Fibroblast of villous mesenchyme (primary cell): ENCODE results near the gene RSPH1. TPM values are rescaled to one million over a fixed set of nuclear protein-coding genes. Genes with fewer than 3 reads are reported as not detected.

Experiments
- DNase-seq: peaks from one replicate; pipeline ENCODE4 v3.0.0-alpha.2; 2010; ENCODE audit warnings: low read depth
- H3K4me3 ChIP-seq: 2 replicates; pipeline ENCODE4 v1.5.1; 2011; ENCODE audit warnings: low read depth, mild to moderate bottlenecking, low read length
- CTCF ChIP-seq: IDR thresholded peaks from 2 replicates; pipeline ENCODE4 v1.5.1; 2012; ENCODE audit warnings: low read depth, mild to moderate bottlenecking, low read length; ENCODE audit not compliant: insufficient read depth
- total RNA-seq: library from RNA; depleted of rRNA; stranded (reverse); fragments of >200 nt; gene quantifications from 2 replicates; pipeline ENCODE4 v1.2.3, GENCODE V29; 2012

Gene RSPH1
- total RNA-seq, 1 donor: not detected

- TF ChIP-seq CTCF: no peak
- no peak for DNase-seq
Observed at GRCh38 chr21:42508371-42508770, 12.3 kb upstream of the RSPH1 start.

GRCh38 chr21:42507418-42507817 is 11.4 kb upstream of the RSPH1 start:
- DNase-seq: no peak
- no peak for TF ChIP-seq CTCF
- H3K4me3 ChIP-seq: no peak overlapping the region

More at GRCh38 chr21:42508371-42508770, 12.3 kb upstream of the RSPH1 start:
- H3K4me3 ChIP-seq: no peak overlapping the region

GRCh38 chr21:42505090-42505726 is 9.2 kb upstream of the RSPH1 start:
- no peak for TF ChIP-seq CTCF
- no peak overlapping the region for H3K4me3 ChIP-seq
- DNase-seq: no peak

- no peak overlapping the region for H3K4me3 ChIP-seq
- TF ChIP-seq CTCF: no peak
- no peak for DNase-seq
Observed at GRCh38 chr21:42503711-42504110, 7.7 kb upstream of the RSPH1 start.

- TF ChIP-seq CTCF: no peak
- DNase-seq: no peak
- no peak overlapping the region for H3K4me3 ChIP-seq
Observed at GRCh38 chr21:42500736-42501135, 4.7 kb upstream of the RSPH1 start.

- H3K4me3 ChIP-seq: no peak overlapping the region
- no peak for DNase-seq
- TF ChIP-seq CTCF: no peak
Observed at GRCh38 chr21:42500225-42500624, 4.2 kb upstream of the RSPH1 start.
